CD4-positive, alpha-beta T cell treated with Interleukin-10 for 1 hour (primary cell): ENCODE data around the gene CSMD2.

Experiments used
- DNase-seq: peaks from one replicate; pipeline ENCODE4 v3.0.0-alpha.2; 2020

The CSMD2 gene

GRCh38 chr1:33465316-33465715 lies 699.7 kb downstream of the CSMD2 start:
- DNase-seq = no peak

GRCh38 chr1:33464552-33464951 lies 700.5 kb downstream of the CSMD2 start:
- DNase-seq = no peak
